MCF 10A (cell line): ENCODE results near the gene RBM20. TPM values are rescaled to one million over a fixed set of nuclear protein-coding genes. Genes with fewer than 3 reads are reported as not detected.

Experiments
- BruUV-seq: library from RNA; stranded (reverse); fragments of 400-500 nt; replicated peaks from 2 replicates; lab custom pipeline; 2021; lab: Mats Ljungman, UMichigan
- CTCF ChIA-PET: fragments of 300-600 bp; sonication (Branson Sonifier 250); formaldehyde crosslinking; extraction: SDS; loops from one replicate; lab custom pipeline; 2021; ENCODE audit warnings: antibody characterized with exemption, inconsistent platforms; lab: Yijun Ruan, JAX
- POLR2A ChIA-PET: fragments of 300-600, 350-650 bp; sonication (Branson Sonifier 250); formaldehyde crosslinking; extraction: SDS; loops from one replicate; lab custom pipeline; 2020; ENCODE audit warnings: antibody characterized with exemption, inconsistent platforms; lab: Yijun Ruan, JAX
- DNase-seq: peaks from one replicate; pipeline ENCODE4 v3.0.0-alpha.2; 2018; ENCODE audit not compliant: unreplicated experiment
- H3K27ac Mint-ChIP-seq: one replicate; pipeline ENCODE4 v1.8.0; 2022; ENCODE audit warnings: mild to moderate bottlenecking, low read depth, mixed read lengths; ENCODE audit not compliant: unreplicated experiment
- H3K27me3 Mint-ChIP-seq: one replicate; pipeline ENCODE4 v1.8.0; 2022; ENCODE audit warnings: mixed read lengths; ENCODE audit not compliant: insufficient read depth, unreplicated experiment
- H3K36me3 Mint-ChIP-seq: one replicate; pipeline ENCODE4 v1.8.0; 2022; ENCODE audit warnings: mild to moderate bottlenecking, moderate library complexity, mixed read lengths; ENCODE audit not compliant: insufficient read depth, unreplicated experiment
- H3K4me1 Mint-ChIP-seq: one replicate; pipeline ENCODE4 v1.8.0; 2022; ENCODE audit warnings: mixed read lengths; ENCODE audit not compliant: insufficient read depth, unreplicated experiment
- H3K4me3 Mint-ChIP-seq: one replicate; pipeline ENCODE4 v1.8.0; 2022; ENCODE audit warnings: mild to moderate bottlenecking, moderate library complexity, mixed read lengths; ENCODE audit not compliant: unreplicated experiment
- H3K9me3 Mint-ChIP-seq: one replicate; pipeline ENCODE4 v1.8.0; 2022; ENCODE audit warnings: mixed read lengths; ENCODE audit not compliant: unreplicated experiment
- CTCF ChIP-seq: fragments of 200-600 bp; IDR thresholded peaks from one replicate; pipeline ENCODE4 v1.8.0; 2022; ENCODE audit warnings: antibody characterized with exemption, mild to moderate bottlenecking; ENCODE audit not compliant: unreplicated experiment
- intact Hi-C: fragments of 100-400 bp; cut with micrococcal nuclease; formaldehyde crosslinking; loops from 2 replicates; pipeline ENCODE4 v1.14.1; 2022
- total RNA-seq: library from RNA; stranded (reverse); gene quantifications from 2 replicates; pipeline ENCODE4 v1.2.3, GENCODE V29; 2022

RBM20 gene
- total RNA-seq, 1 experiment from 2014 or later: not detected

GRCh38 chr10:110744782-110745181 is 100.6 kb downstream of the RBM20 start:
- Mint-ChIP-seq H3K4me3 (no peak overlapping the region), H3K27me3 (no peaks in the 10 kb centered on the region), H3K9me3 (peaks cover 15% of the 10 kb centered on the region), H3K27ac (no peak overlapping the region), H3K4me1 (peaks cover 19% of the 10 kb centered on the region), H3K36me3 (no peaks in the 10 kb centered on the region)
- ChIA-PET POLR2A (interaction anchor here (1.2 to 2.1 kb wide), 2 partner anchors 127 to 128 kb away, joined by 4 to 11 read pairs; partner anchors contain the start of gene PDCD4), CTCF (interaction anchor here (0.7 to 2.2 kb wide), 10 partner anchors 8 to 1392 kb away, joined by 3 to 22 read pairs (median 6); no protein-coding TSS in a partner anchor)
- no TSS peak for BruUV-seq
- TF ChIP-seq CTCF: no peak
- no peak for DNase-seq
- intact Hi-C loops: loop anchor here (5.0 kb wide), 2 partner anchors 333 to 853 kb away; partner anchors contain the start of gene ADRA2A

- intact Hi-C loops: loop anchor here (1.0 to 5.0 kb wide), 10 partner anchors 56 to 851 kb away; partner anchors contain the start of gene ADRA2A
- H3K36me3 Mint-ChIP-seq: no peaks in the 10 kb centered on the region
- peak; percentile 87 for DNase-seq
- no peak overlapping the region for H3K4me3 Mint-ChIP-seq
- peaks cover 14% of the 10 kb centered on the region for H3K4me1 Mint-ChIP-seq
- peaks cover 16% of the 10 kb centered on the region for H3K9me3 Mint-ChIP-seq
- ChIA-PET POLR2A (interaction anchor here (0.6 to 2.1 kb wide), 16 partner anchors 28 to 172 kb away, joined by 3 to 19 read pairs (median 5); partner anchors contain the start of genes BBIP1 and PDCD4), CTCF (interaction anchor here (0.6 to 2.2 kb wide), 25 partner anchors 12 to 1391 kb away, joined by 3 to 22 read pairs (median 4); no protein-coding TSS in a partner anchor)
- H3K27me3 Mint-ChIP-seq: no peaks in the 10 kb centered on the region
- H3K27ac Mint-ChIP-seq: peak overlapping the region; percentile 51
- peak; percentile 86 for TF ChIP-seq CTCF
- no TSS peak for BruUV-seq
Observed at GRCh38 chr10:110746254-110746826, 102.2 kb downstream of the RBM20 start.

GRCh38 chr10:110746969-110747608 is 103.0 kb downstream of the RBM20 start:
- no peak for TF ChIP-seq CTCF
- no peak for DNase-seq
- POLR2A ChIA-PET: interaction anchor here (0.6 to 2.1 kb wide), 14 partner anchors 27 to 171 kb away, joined by 3 to 19 read pairs (median 6); partner anchors contain the start of gene BBIP1
- Mint-ChIP-seq H3K27ac (no peak overlapping the region), H3K4me3 (no peak overlapping the region), H3K4me1 (peaks cover 14% of the 10 kb centered on the region), H3K9me3 (peaks cover 16% of the 10 kb centered on the region), H3K36me3 (no peaks in the 10 kb centered on the region), H3K27me3 (no peaks in the 10 kb centered on the region)
- BruUV-seq: no TSS peak
- intact Hi-C loops: loop anchor here (1.0 to 5.0 kb wide), 10 partner anchors 56 to 850 kb away; partner anchors contain the start of gene ADRA2A
- CTCF ChIA-PET: interaction anchor here (0.6 to 2.2 kb wide), 16 partner anchors 18 to 187 kb away, joined by 3 to 22 read pairs (median 4); no protein-coding TSS in a partner anchor
